Heart left ventricle (tissue), 13 donors: ENCODE data around the gene SPPL3.

ENCODE experiments used
- POLR2A ChIP-seq, 2 donors: fragments of 450-650 bp; IDR thresholded peaks; one replicate each; pipeline ENCODE4 v1.6.1; 2017; ENCODE audit warnings: antibody characterized with exemption in 2 of 2, mild to moderate bottlenecking in 2 of 2, moderate library complexity in 2 of 2
- TF ChIP-seq, protein P1 (sequence below), 12 donors: fragments of 200-600 bp; sonication (generic) in 4 of 12; IDR thresholded peaks; one replicate each; pipeline versions ENCODE4 v1.5.0 to v1.8.0; 2018 to 2022; ENCODE audit warnings: antibody characterized with exemption in 12 of 12, mild to moderate bottlenecking in 5 of 12
- donor health status: ischemic (EF 13 %, LVEDD 7.1; RV severe dilation, severe dysfunction).
- donor health status: DM: no; HTN: yes; CAD: no.
- donor health status: DM: no; HTN: no; CAD: no.
- donor health status: ischemic (EF 25% LVEDD 6.9; RV normal size, moderate dysfunction).
- donor health status: ischemic (EF 25% LVEDD 5.7; RV mildly dilated, moderate dysfunction).
- donor health status: ischemic (EF 35%, LVEDD 5.7; RV mildly dilated, moderate dysfunction).
- donor health status: nonischemic (EF 11% LVEDD 7.7; RV severe dilation, severe dysfunction).
- donor health status: DM: yes; HTN: yes; CAD: no.
- donor health status: PGD.
- donor health status: ischemic (EF 29% LVEDD 5.4; RV normal size, mild dysfunction).
- donor health status: nonischemic (EF 23%, LVEDD 6.1; RV moderate dilation, normal function).

DNA sequence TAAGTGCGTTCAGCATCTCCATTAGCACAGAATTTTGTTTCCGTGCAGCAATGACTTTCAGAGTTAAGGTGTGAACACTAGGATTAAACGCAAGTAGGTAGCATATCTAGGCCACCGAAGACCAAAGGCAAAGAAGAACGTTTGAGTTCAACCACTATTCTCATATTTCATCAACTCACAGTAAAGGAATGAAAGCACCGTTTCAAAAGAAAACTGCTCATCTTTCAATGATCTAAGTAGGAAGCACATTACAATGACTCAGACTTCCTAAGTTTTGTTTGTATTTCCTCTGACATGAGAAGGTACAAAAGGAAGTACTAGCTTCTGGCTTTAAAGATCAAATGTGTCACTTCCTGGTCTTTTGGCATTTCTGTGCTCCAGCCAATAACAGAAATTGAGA lies 121.0 kb downstream of the SPPL3 start:
- TF ChIP-seq, protein P1, sequence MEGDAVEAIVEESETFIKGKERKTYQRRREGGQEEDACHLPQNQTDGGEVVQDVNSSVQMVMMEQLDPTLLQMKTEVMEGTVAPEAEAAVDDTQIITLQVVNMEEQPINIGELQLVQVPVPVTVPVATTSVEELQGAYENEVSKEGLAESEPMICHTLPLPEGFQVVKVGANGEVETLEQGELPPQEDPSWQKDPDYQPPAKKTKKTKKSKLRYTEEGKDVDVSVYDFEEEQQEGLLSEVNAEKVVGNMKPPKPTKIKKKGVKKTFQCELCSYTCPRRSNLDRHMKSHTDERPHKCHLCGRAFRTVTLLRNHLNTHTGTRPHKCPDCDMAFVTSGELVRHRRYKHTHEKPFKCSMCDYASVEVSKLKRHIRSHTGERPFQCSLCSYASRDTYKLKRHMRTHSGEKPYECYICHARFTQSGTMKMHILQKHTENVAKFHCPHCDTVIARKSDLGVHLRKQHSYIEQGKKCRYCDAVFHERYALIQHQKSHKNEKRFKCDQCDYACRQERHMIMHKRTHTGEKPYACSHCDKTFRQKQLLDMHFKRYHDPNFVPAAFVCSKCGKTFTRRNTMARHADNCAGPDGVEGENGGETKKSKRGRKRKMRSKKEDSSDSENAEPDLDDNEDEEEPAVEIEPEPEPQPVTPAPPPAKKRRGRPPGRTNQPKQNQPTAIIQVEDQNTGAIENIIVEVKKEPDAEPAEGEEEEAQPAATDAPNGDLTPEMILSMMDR (IDR thresholded peaks at IDR 0.05) = no peak
- no peak for TF ChIP-seq POLR2A (IDR thresholded peaks at IDR 0.05)
